ENCODE results near the gene LAMA2.

LAMA2 gene

GRCh38 chr6:129273161-129273560, 390.2 kb downstream of the LAMA2 start:
- no peak for DNase-seq (ENCODE audit: low read depth)

- DNase-seq (ENCODE audit: low read depth), result no peak
These were observed 393.5 kb downstream of the LAMA2 start for GRCh38 chr6:129276461-129276860.

GRCh38 chr6:129276986-129277385, 394.0 kb downstream of the LAMA2 start:
- no peak for DNase-seq (ENCODE audit: low read depth)

- no peak for DNase-seq (ENCODE audit: low read depth)
These were observed 396.7 kb downstream of the LAMA2 start for GRCh38 chr6:129279343-129280292.

- no peak for DNase-seq (ENCODE audit: low read depth)
These were observed 397.3 kb downstream of the LAMA2 start for GRCh38 chr6:129280293-129280644.

GRCh38 chr6:129280749-129281148, 397.8 kb downstream of the LAMA2 start:
- no peak for DNase-seq (ENCODE audit: low read depth)

- DNase-seq (ENCODE audit: low read depth), result no peak
These were observed 398.3 kb downstream of the LAMA2 start for GRCh38 chr6:129281168-129281796.

- DNase-seq (ENCODE audit: low read depth), result no peak
These were observed 399.1 kb downstream of the LAMA2 start for GRCh38 chr6:129282019-129282418.

- no peak for DNase-seq (ENCODE audit: low read depth)
These were observed 401.3 kb downstream of the LAMA2 start for GRCh38 chr6:129284225-129284624.

GRCh38 chr6:129287231-129288177, 404.6 kb downstream of the LAMA2 start:
- no peak for DNase-seq (ENCODE audit: low read depth)

- no peak for DNase-seq (ENCODE audit: low read depth)
These were observed 406.5 kb downstream of the LAMA2 start for GRCh38 chr6:129289442-129289841.

GRCh38 chr6:129292836-129293235, 409.9 kb downstream of the LAMA2 start:
- DNase-seq (ENCODE audit: low read depth), result no peak

- no peak for DNase-seq (ENCODE audit: low read depth)
These were observed 414.7 kb downstream of the LAMA2 start for GRCh38 chr6:129297592-129297991.

GRCh38 chr6:129302671-129303070, 419.7 kb downstream of the LAMA2 start:
- DNase-seq (ENCODE audit: low read depth), result no peak

GRCh38 chr6:129306826-129307225, 423.9 kb downstream of the LAMA2 start:
- DNase-seq (ENCODE audit: low read depth), result no peak

GRCh38 chr6:129307845-129308244, 424.9 kb downstream of the LAMA2 start:
- no peak for DNase-seq (ENCODE audit: low read depth)

- no peak for DNase-seq (ENCODE audit: low read depth)
These were observed 426.2 kb downstream of the LAMA2 start for GRCh38 chr6:129309154-129309553.

GRCh38 chr6:129312880-129313279, 429.9 kb downstream of the LAMA2 start:
- DNase-seq (ENCODE audit: low read depth), result no peak

GRCh38 chr6:129314575-129314974, 431.6 kb downstream of the LAMA2 start:
- no peak for DNase-seq (ENCODE audit: low read depth)

- no peak for DNase-seq (ENCODE audit: low read depth)
These were observed 435.2 kb downstream of the LAMA2 start for GRCh38 chr6:129317931-129318820.

- DNase-seq (ENCODE audit: low read depth), result no peak
These were observed 438.0 kb downstream of the LAMA2 start for GRCh38 chr6:129320892-129321291.
